Mucosa of descending colon (tissue), 3 donors: ENCODE measurements around the gene YJEFN3. TPM values are rescaled to one million over a fixed set of nuclear protein-coding genes. Genes with fewer than 3 reads are reported as not detected.

ENCODE experiments used
- ATAC-seq: fragments of 200-7000 bp; cut with Tn5 transposase; one replicate; pipeline ENCODE4 v1.9.1; 2020; ENCODE audit warnings: mild to moderate bottlenecking, moderate library complexity
- DNase-seq, 3 donors: peaks; one replicate each; pipeline ENCODE4 v3.0.0-alpha.2; 2020
- H3K36me3 ChIP-seq: fragments of 200-600 bp; one replicate; pipeline ENCODE4 v1.8.0; 2021; ENCODE audit warnings: low read depth, mild to moderate bottlenecking
- H3K4me1 ChIP-seq: fragments of 200-600 bp; one replicate; pipeline ENCODE4 v1.8.0; 2021; ENCODE audit warnings: low read depth, mild to moderate bottlenecking
- H3K4me3 ChIP-seq: fragments of 200-600 bp; one replicate; pipeline ENCODE4 v1.8.0; 2021; ENCODE audit warnings: mild to moderate bottlenecking
- H3K9me3 ChIP-seq: fragments of 200-600 bp; one replicate; pipeline ENCODE4 v1.8.0; 2021; ENCODE audit warnings: mild to moderate bottlenecking
- CTCF ChIP-seq: fragments of 200-600 bp; IDR thresholded peaks from one replicate; pipeline ENCODE4 v1.8.0; 2022; ENCODE audit warnings: antibody characterized with exemption, mild to moderate bottlenecking
- intact Hi-C, 2 donors: fragments of 100-400 bp; cut with DNase I in 1 of 2; cut with micrococcal nuclease in 1 of 2; formaldehyde crosslinking; loops; one replicate each; pipeline versions ENCODE4 v1.11.0 to v1.11.1; 2022; cut with DNase I, micrococcal nuclease
- total RNA-seq, 3 donors: library from RNA; stranded (reverse); fragmentation: NEBNext Ultra II Directional in 2 of 3; extraction: Animal tissue kit (Norgen Biotek cat#: 25700) in 2 of 3; gene quantifications; one replicate each; pipeline versions ENCODE4 v1.2.1 to v1.2.4, GENCODE V29; 2021 to 2023
- donor health status: DM: no; HTN: no; CAD: no; lungs with moderate emphysema.
- donor health status: DM: no; HTN: no; CAD: no.
- donor health status: DM: no; HTN: yes; CAD: no.

YJEFN3 gene
- total RNA-seq, 3 donors from 2014 or later, result 6.0 to 12.6 (median 10.6) TPM

- ATAC-seq (peak; percentile 67), DNase-seq (peak; percentile 84 to 88 (median 87))
- no peaks in the 10 kb centered on the region for H3K9me3 ChIP-seq
- no peak overlapping the region for H3K4me3 ChIP-seq
- no peaks in the 10 kb centered on the region for H3K36me3 ChIP-seq
- H3K4me1 ChIP-seq, result peaks cover 20% of the 10 kb centered on the region
- intact Hi-C loops, result no loop called here
- TF ChIP-seq CTCF, result no peak
Measured at GRCh38 chr19:19540064-19540714, 11.5 kb downstream of the YJEFN3 start.

GRCh38 chr19:19540715-19541515, 12.2 kb downstream of the YJEFN3 start:
- Histone ChIP-seq H3K4me3 (no peak overlapping the region), H3K9me3 (no peaks in the 10 kb centered on the region), H3K36me3 (no peaks in the 10 kb centered on the region), H3K4me1 (peaks cover 20% of the 10 kb centered on the region)
- intact Hi-C loops, result no loop called here
- TF ChIP-seq CTCF, result no peak
- peak; percentile 62 to 79 (median 72) for DNase-seq
- peak; percentile 78 for ATAC-seq

GRCh38 chr19:19541616-19542015, 12.9 kb downstream of the YJEFN3 start:
- H3K4me1 ChIP-seq, result peaks cover 20% of the 10 kb centered on the region
- no peaks in the 10 kb centered on the region for H3K36me3 ChIP-seq
- TF ChIP-seq CTCF, result no peak
- H3K9me3 ChIP-seq, result no peaks in the 10 kb centered on the region
- DNase-seq (no peak), ATAC-seq (no peak)
- intact Hi-C loops, result no loop called here
- H3K4me3 ChIP-seq, result no peak overlapping the region

GRCh38 chr19:19542507-19542906, 13.8 kb downstream of the YJEFN3 start:
- H3K4me3 ChIP-seq, result no peak overlapping the region
- intact Hi-C loops, result no loop called here
- TF ChIP-seq CTCF, result no peak
- no peaks in the 10 kb centered on the region for H3K9me3 ChIP-seq
- no peak for ATAC-seq
- DNase-seq, result no peak
- no peaks in the 10 kb centered on the region for H3K36me3 ChIP-seq
- H3K4me1 ChIP-seq, result peaks cover 18% of the 10 kb centered on the region

- TF ChIP-seq CTCF, result no peak
- DNase-seq (no peak), ATAC-seq (no peak)
Measured at GRCh38 chr19:19543101-19543500, 14.4 kb downstream of the YJEFN3 start.

More at GRCh38 chr19:19543101-19543500, 14.4 kb downstream of the YJEFN3 start:
- intact Hi-C loops, result no loop called here
- peaks cover 14% of the 10 kb centered on the region for H3K4me1 ChIP-seq
- H3K36me3 ChIP-seq, result no peaks in the 10 kb centered on the region
- H3K4me3 ChIP-seq, result no peak overlapping the region
- H3K9me3 ChIP-seq, result no peaks in the 10 kb centered on the region
